HFFc6 (cell line): ENCODE data around the gene SPATA2. TPM values are rescaled to one million over a fixed set of nuclear protein-coding genes. Genes with fewer than 3 reads are reported as not detected.
A peak's percentile ranks its signal among the peaks of the same experiment; 100 is the strongest.

Source experiments
- DNase-seq: peaks from one replicate; pipeline ENCODE4 v3.0.0-alpha.2; 2018
- H3K27ac Mint-ChIP-seq: 2 replicates; pipeline ENCODE4 v1.8.0; 2020; ENCODE audit warnings: mild to moderate bottlenecking, mixed read lengths
- H3K27me3 Mint-ChIP-seq: 2 replicates; pipeline ENCODE4 v1.8.0; 2021; ENCODE audit warnings: mild to moderate bottlenecking, moderate library complexity, mixed read lengths; ENCODE audit not compliant: insufficient read depth
- H3K36me3 Mint-ChIP-seq: 2 replicates; pipeline ENCODE4 v1.8.0; 2021; ENCODE audit warnings: low read depth, mixed read lengths
- H3K4me1 Mint-ChIP-seq: 2 replicates; pipeline ENCODE4 v1.8.0; 2020; ENCODE audit warnings: low read depth, mixed read lengths
- H3K4me3 Mint-ChIP-seq: 2 replicates; pipeline ENCODE4 v1.8.0; 2020; ENCODE audit warnings: mild to moderate bottlenecking, moderate library complexity, mixed read lengths
- H3K9me3 Mint-ChIP-seq: 2 replicates; pipeline ENCODE4 v1.8.0; 2020; ENCODE audit warnings: mild to moderate bottlenecking, mixed read lengths
- total RNA-seq, 6 experiments: library from RNA; stranded (reverse); fragmentation: NEBNext Ultra II Directional; extraction: Animal tissue kit (Norgen Biotek cat#: 25700); gene quantifications; 2 replicates in 1 of 6; 3 replicates in 5 of 6; pipeline ENCODE4 v1.2.3, GENCODE V29; 2021
- TF ChIP-seq, protein P1 (sequence below): fragments of 200-600 bp; sonication (generic); IDR thresholded peaks from 2 replicates; pipeline ENCODE4 v1.5.0; 2021; ENCODE audit warnings: antibody characterized with exemption, mild to moderate bottlenecking

Gene SPATA2
- total RNA-seq, 6 experiments from 2014 or later = 6.9 to 8.0 (median 7.2) TPM

DNA sequence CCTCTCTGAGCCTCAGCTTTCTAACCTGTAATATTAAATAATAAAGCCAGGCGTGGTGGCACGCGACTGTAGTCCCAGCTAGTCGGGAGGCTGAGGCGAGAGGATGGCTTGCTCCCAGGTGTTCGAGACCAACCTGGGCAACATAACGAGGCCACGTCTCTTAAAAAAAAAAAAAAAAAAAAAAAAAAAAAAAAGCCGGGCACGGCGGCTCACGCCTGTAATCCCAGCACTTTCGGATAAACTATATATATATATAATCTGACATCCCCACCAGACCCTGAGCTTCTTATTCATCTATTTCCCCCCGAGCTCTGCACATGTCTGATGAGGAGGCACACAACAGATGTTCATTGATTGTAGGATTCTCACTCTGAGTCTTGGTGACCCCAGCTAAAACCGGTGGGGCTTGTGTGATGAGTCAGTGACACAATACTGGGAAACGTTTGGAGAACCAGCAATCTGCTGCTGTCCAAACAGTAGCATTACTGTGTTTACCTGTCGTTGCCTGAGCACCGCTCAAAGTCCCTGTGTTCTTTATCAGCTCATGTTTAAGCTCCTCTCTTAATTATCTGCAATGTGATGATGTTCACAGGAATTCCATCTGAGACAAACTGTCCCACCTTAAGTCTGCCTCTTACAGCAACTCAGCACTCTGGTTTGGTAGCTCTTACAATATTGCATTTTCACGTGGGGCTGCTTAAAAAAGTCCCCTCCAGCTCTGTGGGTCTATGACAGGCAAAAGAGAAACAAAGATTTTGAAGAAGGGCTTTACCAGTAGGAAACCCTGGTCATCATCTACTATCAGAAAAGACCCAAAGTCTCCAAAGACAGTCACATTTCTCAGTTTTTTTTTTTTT, 1.0 kb upstream of the SPATA2 start:
- peak overlapping the region; percentile 97 for H3K4me3 Mint-ChIP-seq
- peaks cover 35% of the 10 kb centered on the region for H3K4me1 Mint-ChIP-seq
- H3K9me3 Mint-ChIP-seq = no peaks in the 10 kb centered on the region
- peaks cover 2% of the 10 kb centered on the region; the same call in 1 of the 2 replicates for H3K27me3 Mint-ChIP-seq
- TF ChIP-seq, protein P1, sequence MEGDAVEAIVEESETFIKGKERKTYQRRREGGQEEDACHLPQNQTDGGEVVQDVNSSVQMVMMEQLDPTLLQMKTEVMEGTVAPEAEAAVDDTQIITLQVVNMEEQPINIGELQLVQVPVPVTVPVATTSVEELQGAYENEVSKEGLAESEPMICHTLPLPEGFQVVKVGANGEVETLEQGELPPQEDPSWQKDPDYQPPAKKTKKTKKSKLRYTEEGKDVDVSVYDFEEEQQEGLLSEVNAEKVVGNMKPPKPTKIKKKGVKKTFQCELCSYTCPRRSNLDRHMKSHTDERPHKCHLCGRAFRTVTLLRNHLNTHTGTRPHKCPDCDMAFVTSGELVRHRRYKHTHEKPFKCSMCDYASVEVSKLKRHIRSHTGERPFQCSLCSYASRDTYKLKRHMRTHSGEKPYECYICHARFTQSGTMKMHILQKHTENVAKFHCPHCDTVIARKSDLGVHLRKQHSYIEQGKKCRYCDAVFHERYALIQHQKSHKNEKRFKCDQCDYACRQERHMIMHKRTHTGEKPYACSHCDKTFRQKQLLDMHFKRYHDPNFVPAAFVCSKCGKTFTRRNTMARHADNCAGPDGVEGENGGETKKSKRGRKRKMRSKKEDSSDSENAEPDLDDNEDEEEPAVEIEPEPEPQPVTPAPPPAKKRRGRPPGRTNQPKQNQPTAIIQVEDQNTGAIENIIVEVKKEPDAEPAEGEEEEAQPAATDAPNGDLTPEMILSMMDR = no peak
- no peaks in the 10 kb centered on the region for H3K36me3 Mint-ChIP-seq
- H3K27ac Mint-ChIP-seq = peak overlapping the region; percentile 100
- peak; percentile 28 for DNase-seq

DNA sequence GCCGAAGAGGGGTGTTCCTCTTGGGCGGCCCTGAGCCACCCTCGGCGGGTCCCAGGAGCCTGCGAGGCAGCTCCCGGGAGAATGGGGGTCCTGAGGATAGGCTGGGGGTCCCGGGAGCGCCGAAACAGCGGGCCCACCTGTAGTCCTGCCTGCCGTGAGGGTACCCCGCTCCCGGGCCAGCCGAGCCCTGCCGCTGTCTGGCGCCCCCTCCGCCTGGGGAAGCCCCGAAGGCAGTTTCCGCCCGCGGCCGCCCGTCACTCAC, 280 bp downstream of the SPATA2 start:
- H3K36me3 Mint-ChIP-seq = no peaks in the 10 kb centered on the region
- TF ChIP-seq, protein P1 = no peak
- H3K4me1 Mint-ChIP-seq = peaks cover 35% of the 10 kb centered on the region
- no peaks in the 10 kb centered on the region for H3K9me3 Mint-ChIP-seq
- no peak for DNase-seq
- peaks cover 2% of the 10 kb centered on the region; the same call in 1 of the 2 replicates for H3K27me3 Mint-ChIP-seq
- H3K27ac Mint-ChIP-seq = peak overlapping the region; percentile 100
- peak overlapping the region; percentile 97 for H3K4me3 Mint-ChIP-seq

DNA sequence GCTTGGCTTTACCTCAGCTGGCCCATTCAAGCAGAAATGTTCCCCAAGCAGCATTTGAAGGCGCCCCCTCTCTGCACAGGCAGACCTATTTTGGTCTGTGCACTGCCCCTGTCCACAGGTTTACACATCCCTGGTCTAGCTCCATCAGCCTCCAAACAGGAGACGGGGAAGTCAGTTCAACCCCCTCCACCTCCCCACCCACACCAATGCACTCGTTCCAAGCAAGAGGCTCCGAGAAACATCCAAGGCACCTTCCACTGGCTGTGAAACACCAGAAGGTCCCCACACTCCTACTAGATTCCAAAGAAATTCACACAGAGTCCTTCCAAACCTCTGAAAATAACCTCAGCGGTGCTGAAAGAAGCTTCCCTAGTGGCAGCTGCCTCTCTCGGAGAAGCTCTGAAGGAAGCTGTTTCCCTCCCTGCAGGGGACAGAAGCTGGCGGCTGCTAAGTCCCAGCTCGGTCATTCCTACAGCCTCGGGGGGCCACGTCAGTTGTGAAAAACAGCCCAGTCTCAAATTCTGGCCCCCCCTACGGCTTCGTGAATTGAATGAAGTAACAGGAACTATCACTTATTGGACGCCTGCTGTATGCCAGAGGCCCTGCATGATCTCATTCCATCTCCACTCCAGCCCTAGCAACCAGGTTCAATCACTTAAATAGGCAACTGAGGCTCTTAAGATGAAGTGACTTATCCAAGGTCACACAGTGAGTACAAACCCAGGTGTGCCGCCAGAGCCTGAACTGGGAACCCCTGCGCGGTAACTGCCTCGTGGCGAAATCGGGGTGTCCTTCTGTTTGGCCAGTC, 815 bp downstream of the SPATA2 start:
- TF ChIP-seq, protein P1 = peak; percentile 44
- DNase-seq = peak; percentile 39
- Mint-ChIP-seq H3K27ac (peak overlapping the region; percentile 100), H3K4me1 (peaks cover 35% of the 10 kb centered on the region), H3K4me3 (peak overlapping the region; percentile 97), H3K27me3 (peaks cover 2% of the 10 kb centered on the region; the same call in 1 of the 2 replicates), H3K36me3 (no peaks in the 10 kb centered on the region), H3K9me3 (no peaks in the 10 kb centered on the region)

GRCh38 chr20:49913399-49914047, 1.8 kb downstream of the SPATA2 start:
- peaks cover 2% of the 10 kb centered on the region; the same call in 1 of the 2 replicates for H3K27me3 Mint-ChIP-seq
- H3K4me3 Mint-ChIP-seq = peak overlapping the region; percentile 97
- no peak for DNase-seq
- no peaks in the 10 kb centered on the region for H3K9me3 Mint-ChIP-seq
- H3K4me1 Mint-ChIP-seq = peaks cover 35% of the 10 kb centered on the region
- H3K36me3 Mint-ChIP-seq = no peaks in the 10 kb centered on the region
- peak overlapping the region; percentile 100; the same call in 1 of the 2 replicates for H3K27ac Mint-ChIP-seq
- TF ChIP-seq, protein P1 = no peak

- H3K9me3 Mint-ChIP-seq = no peaks in the 10 kb centered on the region
- TF ChIP-seq, protein P1 = no peak
- no peaks in the 10 kb centered on the region; the same call in 1 of the 2 replicates for H3K27me3 Mint-ChIP-seq
- no peak for DNase-seq
- peaks cover 10% of the 10 kb centered on the region for H3K36me3 Mint-ChIP-seq
- H3K4me1 Mint-ChIP-seq = peaks cover 22% of the 10 kb centered on the region
- no peak overlapping the region for H3K4me3 Mint-ChIP-seq
- H3K27ac Mint-ChIP-seq = no peak overlapping the region
Measured at GRCh38 chr20:49910340-49910706, 5.0 kb downstream of the SPATA2 start.
